Activated CD4-positive, alpha-beta T cell treated with anti-CD3 and anti-CD28 coated beads, Interleukin-2, amount 50 U/mL, for 48 hours (primary cell): ENCODE results near the gene EML4.
"Not testable (repeated sequence)": the region's sequence is repeated elsewhere in the genome, so short reads cannot be mapped to it uniquely, and the experiment has no call there.

ENCODE experiments used
- DNase-seq, 2 experiments: peaks; one replicate each; pipeline ENCODE4 v3.0.0-alpha.2; 2020

Gene EML4

GRCh38 chr2:42169100-42169873 is at the start of gene EML4:
Gene EML4, plus strand, starts transcription at chr2:42169353. Its CDS starts 259 bp downstream, at chr2:42169612.
- DNase-seq, result peak; percentile 91 to 92

- DNase-seq, result no peak
Measured at GRCh38 chr2:42123426-42123825, 45.7 kb upstream of the EML4 start.

- DNase-seq, result no peak
Measured at GRCh38 chr2:42124011-42124785, 45.0 kb upstream of the EML4 start.

- DNase-seq, result no peak
Measured at GRCh38 chr2:42125841-42126594, 43.1 kb upstream of the EML4 start.

GRCh38 chr2:42126873-42127272 is 42.3 kb upstream of the EML4 start:
- not testable (repeated sequence) for DNase-seq

GRCh38 chr2:42127425-42128424 is 41.4 kb upstream of the EML4 start:
- DNase-seq, result no peak

- no peak for DNase-seq
Measured at GRCh38 chr2:42128721-42129486, 40.2 kb upstream of the EML4 start.

- no peak for DNase-seq
Measured at GRCh38 chr2:42129487-42129852, 39.7 kb upstream of the EML4 start.

- no peak for DNase-seq
Measured at GRCh38 chr2:42129947-42130346, 39.2 kb upstream of the EML4 start.

- not testable (repeated sequence) for DNase-seq
Measured at GRCh38 chr2:42130858-42131257, 38.3 kb upstream of the EML4 start.

- no peak for DNase-seq
Measured at GRCh38 chr2:42132191-42132965, 36.8 kb upstream of the EML4 start.

- DNase-seq, result peak; percentile 84 to 88
Measured at GRCh38 chr2:42132966-42133641, 36.0 kb upstream of the EML4 start.

GRCh38 chr2:42133771-42134195 is 35.4 kb upstream of the EML4 start:
- DNase-seq, result no peak

GRCh38 chr2:42134401-42134932 is 34.7 kb upstream of the EML4 start:
- DNase-seq, result not testable (repeated sequence)

- DNase-seq, result no peak
Measured at GRCh38 chr2:42135381-42136312, 33.5 kb upstream of the EML4 start.

- no peak for DNase-seq
Measured at GRCh38 chr2:42136782-42137124, 32.4 kb upstream of the EML4 start.

- no peak for DNase-seq
Measured at GRCh38 chr2:42137125-42137841, 31.9 kb upstream of the EML4 start.
